ENCODE measurements around the gene COA5.
"Not testable (repeated sequence)": the region's sequence is repeated elsewhere in the genome, so short reads cannot be mapped to it uniquely, and the experiment has no call there.

The COA5 gene

DNA sequence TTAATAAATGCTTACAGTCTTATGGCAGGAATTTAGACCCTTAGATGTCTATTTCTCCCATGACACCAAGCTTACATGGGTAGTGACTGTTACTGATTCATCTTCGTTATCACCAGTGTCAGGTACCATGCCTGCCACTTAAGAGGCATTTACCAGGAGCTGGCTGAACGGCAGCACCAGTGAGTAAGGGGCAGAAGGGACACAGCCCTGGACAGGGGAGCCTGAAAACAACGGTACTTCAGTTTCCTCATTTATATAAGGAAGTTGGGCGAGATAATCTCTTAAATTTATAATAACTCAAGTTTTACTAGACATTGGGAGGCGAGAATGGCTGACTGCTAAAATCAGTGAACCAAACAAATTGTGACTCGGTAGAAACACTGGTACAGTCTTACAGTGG lies 1.2 kb downstream of the COA5 start:
- DNase-seq (ENCODE audit: low read depth), result no peak
- H3K4me3 ChIP-seq (ENCODE audit: control insufficient read depth, low read depth, low read length), result peak overlapping the region; percentile 96
- TF ChIP-seq, protein P1, sequence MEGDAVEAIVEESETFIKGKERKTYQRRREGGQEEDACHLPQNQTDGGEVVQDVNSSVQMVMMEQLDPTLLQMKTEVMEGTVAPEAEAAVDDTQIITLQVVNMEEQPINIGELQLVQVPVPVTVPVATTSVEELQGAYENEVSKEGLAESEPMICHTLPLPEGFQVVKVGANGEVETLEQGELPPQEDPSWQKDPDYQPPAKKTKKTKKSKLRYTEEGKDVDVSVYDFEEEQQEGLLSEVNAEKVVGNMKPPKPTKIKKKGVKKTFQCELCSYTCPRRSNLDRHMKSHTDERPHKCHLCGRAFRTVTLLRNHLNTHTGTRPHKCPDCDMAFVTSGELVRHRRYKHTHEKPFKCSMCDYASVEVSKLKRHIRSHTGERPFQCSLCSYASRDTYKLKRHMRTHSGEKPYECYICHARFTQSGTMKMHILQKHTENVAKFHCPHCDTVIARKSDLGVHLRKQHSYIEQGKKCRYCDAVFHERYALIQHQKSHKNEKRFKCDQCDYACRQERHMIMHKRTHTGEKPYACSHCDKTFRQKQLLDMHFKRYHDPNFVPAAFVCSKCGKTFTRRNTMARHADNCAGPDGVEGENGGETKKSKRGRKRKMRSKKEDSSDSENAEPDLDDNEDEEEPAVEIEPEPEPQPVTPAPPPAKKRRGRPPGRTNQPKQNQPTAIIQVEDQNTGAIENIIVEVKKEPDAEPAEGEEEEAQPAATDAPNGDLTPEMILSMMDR (IDR thresholded peaks at IDR 0.05; ENCODE audit: control insufficient read depth, insufficient read depth, low read depth, low read length, missing control alignments), result no peak

DNA sequence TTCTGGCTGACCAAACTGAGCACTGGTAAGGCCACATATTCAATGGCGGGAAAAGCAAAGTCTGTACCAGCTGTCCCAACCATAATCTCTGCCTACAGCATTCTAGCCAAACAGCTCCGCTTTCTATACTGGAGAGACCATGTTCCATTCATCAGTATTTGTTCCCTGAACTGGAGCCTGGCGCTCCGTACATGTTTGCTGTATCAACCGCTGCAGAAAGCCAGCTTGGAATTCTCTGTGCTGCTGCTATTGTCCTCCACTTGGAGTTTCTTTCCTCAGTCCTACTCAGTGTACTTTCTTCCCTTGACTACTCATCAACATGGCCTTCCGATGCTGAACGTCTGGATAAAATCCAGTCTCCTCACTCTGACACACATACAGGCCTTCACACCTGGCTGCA lies 1.9 kb downstream of the COA5 start:
- TF ChIP-seq, protein P1 (IDR thresholded peaks at IDR 0.05; ENCODE audit: control insufficient read depth, insufficient read depth, low read depth, low read length, missing control alignments), result no peak
- DNase-seq (ENCODE audit: low read depth), result no peak
- no peak overlapping the region for H3K4me3 ChIP-seq (ENCODE audit: control insufficient read depth, low read depth, low read length)

DNA sequence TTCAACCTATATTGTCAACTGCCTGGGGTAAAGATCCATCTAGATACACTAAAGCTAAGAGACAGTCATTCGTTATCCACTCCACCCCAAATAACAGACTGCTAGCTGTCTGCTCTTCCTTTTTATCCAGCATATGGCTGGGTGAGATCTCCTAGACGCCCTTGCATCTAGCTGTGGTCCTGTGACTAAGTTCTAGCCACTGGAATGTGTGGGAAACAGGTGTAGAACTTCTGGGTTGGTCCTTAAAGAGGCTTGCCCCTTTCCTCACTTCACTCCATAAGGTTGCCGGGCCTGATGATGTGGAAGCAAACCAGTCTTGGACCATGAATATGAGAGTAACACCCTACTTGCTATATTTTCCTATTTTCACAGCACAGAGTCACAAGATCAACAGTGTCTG lies 3.2 kb downstream of the COA5 start:
- TF ChIP-seq, protein P1 (IDR thresholded peaks at IDR 0.05; ENCODE audit: control insufficient read depth, insufficient read depth, low read depth, low read length, missing control alignments), result no peak
- H3K4me3 ChIP-seq (ENCODE audit: control insufficient read depth, low read depth, low read length), result no peak overlapping the region
- no peak for DNase-seq (ENCODE audit: low read depth)

DNA sequence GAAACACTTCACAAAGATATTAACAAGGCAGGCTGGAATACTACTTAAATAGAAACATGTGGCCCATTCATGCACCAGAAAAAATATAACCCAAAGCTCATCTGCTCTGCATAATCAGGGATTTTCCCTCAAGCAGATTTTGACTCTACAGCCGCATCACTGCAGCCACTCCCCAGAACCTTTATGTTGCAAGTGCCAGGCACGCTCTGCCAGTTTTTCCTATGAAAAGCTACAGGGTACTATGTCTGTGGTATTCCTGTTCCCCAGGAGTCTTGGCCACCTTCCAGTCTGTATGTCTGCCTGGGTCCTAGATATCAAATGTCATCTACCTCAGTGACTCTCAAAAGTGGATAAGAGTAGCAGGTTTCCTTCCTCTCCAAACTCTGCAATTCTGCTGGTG lies 3.8 kb downstream of the COA5 start:
- H3K4me3 ChIP-seq (ENCODE audit: control insufficient read depth, low read depth, low read length), result no peak overlapping the region
- no peak for DNase-seq (ENCODE audit: low read depth)
- TF ChIP-seq, protein P1 (IDR thresholded peaks at IDR 0.05; ENCODE audit: control insufficient read depth, insufficient read depth, low read depth, low read length, missing control alignments), result no peak

DNA sequence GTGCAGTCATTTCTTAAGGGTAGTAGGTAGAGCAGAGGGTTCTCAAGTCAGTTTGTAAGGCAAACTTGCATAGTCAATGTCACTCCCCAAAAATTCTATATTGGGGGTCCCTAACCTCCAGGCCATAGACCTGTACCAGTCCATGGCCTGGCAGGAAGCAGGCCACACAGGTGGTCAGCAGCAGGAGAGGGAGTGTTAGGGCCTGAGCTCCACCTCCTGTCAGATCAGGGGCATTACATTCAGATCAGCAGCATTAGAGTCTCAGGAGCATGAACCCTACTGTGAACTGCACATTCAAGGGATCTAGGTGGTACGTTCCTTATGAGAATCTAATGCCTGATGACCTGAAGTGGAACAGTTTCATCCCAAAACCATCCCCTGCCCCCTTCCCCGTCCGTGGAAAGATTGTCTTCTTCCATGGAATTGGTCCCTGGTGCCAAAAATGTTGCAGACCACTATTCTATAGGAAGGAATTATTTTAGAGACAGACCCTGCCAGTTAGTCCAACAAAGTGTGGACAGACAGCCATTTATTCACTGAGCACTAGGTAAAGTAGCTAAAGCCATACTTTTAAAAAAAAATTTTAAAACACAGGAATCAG lies 6.7 kb downstream of the COA5 start:
- no peak for DNase-seq (ENCODE audit: low read depth)
- TF ChIP-seq, protein P1 (IDR thresholded peaks at IDR 0.05; ENCODE audit: control insufficient read depth, insufficient read depth, low read depth, low read length, missing control alignments), result peak; percentile 65
- no peak overlapping the region for H3K4me3 ChIP-seq (ENCODE audit: control insufficient read depth, low read depth, low read length)

DNA sequence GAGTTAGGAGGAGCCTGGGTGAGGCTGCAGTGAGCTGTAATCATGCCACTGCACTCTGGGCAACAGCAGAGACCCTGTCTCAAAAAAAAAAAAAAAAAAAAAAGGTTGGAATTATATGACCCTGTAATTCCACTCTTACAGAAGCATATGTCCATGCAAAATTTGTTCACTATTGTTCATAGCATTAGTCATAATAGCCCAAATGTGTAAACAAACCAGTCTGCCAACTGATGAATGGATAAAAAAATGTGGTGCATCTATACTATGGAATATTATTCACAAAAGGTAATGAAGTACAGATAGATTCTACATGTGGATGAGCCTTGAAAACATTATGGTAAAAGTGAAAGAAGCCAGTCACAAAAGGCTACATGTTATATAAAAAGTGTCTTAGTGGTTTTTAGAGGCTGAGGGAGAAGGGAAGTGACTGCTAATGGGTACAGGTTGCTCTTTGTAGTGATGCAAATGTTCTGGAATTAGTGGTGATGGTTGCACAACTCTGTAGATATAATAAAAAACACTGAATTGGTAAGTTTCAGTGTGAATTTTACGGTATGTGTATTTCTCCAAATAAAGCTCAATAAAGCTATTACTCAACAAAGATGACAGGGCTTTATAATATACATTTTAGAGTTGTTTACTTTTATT lies 9.4 kb downstream of the COA5 start:
- TF ChIP-seq, protein P1 (IDR thresholded peaks at IDR 0.05; ENCODE audit: control insufficient read depth, insufficient read depth, low read depth, low read length, missing control alignments), result no peak
- DNase-seq (ENCODE audit: low read depth), result no peak
- no peak overlapping the region for H3K4me3 ChIP-seq (ENCODE audit: control insufficient read depth, low read depth, low read length)

DNA sequence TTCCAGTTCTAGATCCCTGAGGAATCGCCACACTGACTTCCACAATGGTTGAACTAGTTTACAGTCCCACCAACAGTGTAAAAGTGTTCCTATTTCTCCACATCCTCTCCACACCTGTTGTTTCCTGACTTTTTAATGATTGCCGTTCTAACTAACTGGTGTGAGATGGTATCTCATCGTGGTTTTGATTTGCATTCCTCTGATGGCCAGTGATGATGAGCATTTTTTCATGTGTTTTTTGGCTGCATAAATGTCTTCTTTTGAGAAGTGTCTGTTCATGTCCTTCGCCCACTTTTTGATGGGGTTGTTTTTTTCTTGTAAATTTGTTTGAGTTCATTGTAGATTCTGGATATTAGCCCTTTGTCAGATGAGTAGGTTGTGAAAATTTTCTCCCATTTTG lies 13.6 kb downstream of the COA5 start:
- not testable (repeated sequence) for H3K4me3 ChIP-seq (ENCODE audit: control insufficient read depth, low read depth, low read length); DNase-seq (ENCODE audit: low read depth)
